Hepatocyte (in vitro differentiated cells): Measurements from ENCODE around the gene SPATA20. TPM values are rescaled to one million over a fixed set of nuclear protein-coding genes. Genes with fewer than 3 reads are reported as not detected.

Experiments used
- DNase-seq: peaks from one replicate; pipeline ENCODE4 v3.0.0-alpha.2; 2016; ENCODE audit warnings: low spot score
- H2AFZ ChIP-seq: fragments of 200-600 bp; sonication (generic); 2 replicates; pipeline ENCODE4 v1.6.0; 2016; ENCODE audit warnings: antibody characterized with exemption, mild to moderate bottlenecking
- H3K27ac ChIP-seq: fragments of 200-600 bp; sonication (generic); 2 replicates; pipeline ENCODE4 v1.5.1; 2016; ENCODE audit warnings: mild to moderate bottlenecking
- H3K27me3 ChIP-seq: fragments of 200-600 bp; sonication (generic); 2 replicates; pipeline ENCODE4 v1.6.1; 2016
- H3K36me3 ChIP-seq: fragments of 200-600 bp; sonication (generic); replicated peaks from 2 replicates; pipeline ENCODE4 v1.5.1; 2016; ENCODE audit warnings: low read depth; ENCODE audit not compliant: insufficient read depth
- H3K4me1 ChIP-seq: fragments of 200-600 bp; sonication (generic); 2 replicates; pipeline ENCODE4 v1.5.1; 2016; ENCODE audit warnings: mild to moderate bottlenecking, moderate library complexity; ENCODE audit not compliant: insufficient read depth
- H3K4me2 ChIP-seq: fragments of 200-600 bp; sonication (generic); 2 replicates; pipeline ENCODE4 v1.6.0; 2016
- H3K4me3 ChIP-seq: fragments of 200-600 bp; sonication (generic); 2 replicates; pipeline ENCODE4 v1.5.1; 2016; ENCODE audit warnings: mild to moderate bottlenecking
- H3K79me2 ChIP-seq: fragments of 200-600 bp; sonication (generic); 2 replicates; pipeline ENCODE4 v1.6.0; 2017; ENCODE audit warnings: mild to moderate bottlenecking
- H3K9me2 ChIP-seq: fragments of 200-600 bp; sonication (generic); replicated peaks from 2 replicates; pipeline ENCODE4 v1.6.0; 2017; ENCODE audit warnings: mild to moderate bottlenecking; ENCODE audit not compliant: insufficient read depth
- H3K9me3 ChIP-seq: fragments of 200-600 bp; sonication (generic); 2 replicates; pipeline ENCODE4 v1.5.1; 2016; ENCODE audit warnings: low read depth, mild to moderate bottlenecking
- H4K20me1 ChIP-seq: fragments of 200-600 bp; sonication (generic); 2 replicates; pipeline ENCODE4 v1.6.0; 2016; ENCODE audit warnings: mild to moderate bottlenecking; ENCODE audit not compliant: insufficient read depth, poor library complexity, severe bottlenecking
- EZH2 ChIP-seq: fragments of 200-600 bp; sonication (generic); IDR thresholded peaks from 2 replicates; pipeline ENCODE4 v1.6.1; 2016; ENCODE audit warnings: antibody characterized with exemption, mild to moderate bottlenecking, borderline replicate concordance
- EZH2phosphoT487 ChIP-seq: fragments of 200-600 bp; sonication (generic); IDR thresholded peaks from one replicate; pipeline ENCODE4 v1.6.1; 2018; ENCODE audit warnings: antibody characterized with exemption, mild to moderate bottlenecking, low read depth, moderate library complexity; ENCODE audit not compliant: unreplicated experiment, severe bottlenecking
- WGBS: methylation state at CpG from one replicate; pipeline ENCODE4 v1.1.6; 2016; ENCODE audit warnings: low lambda C conversion rate; ENCODE audit errors: missing lambda C conversion rate; 5-methylcytosine and 5-hydroxymethylcytosine counted together
- polyA plus RNA-seq: library from polyadenylated mRNA; unstranded; fragments of >200 nt; fragmentation: Nextera tagmentation; extraction: Ambion mirVana; gene quantifications from 2 replicates; pipeline ENCODE4 v1.2.1, GENCODE V29; 2016
- total RNA-seq: library from RNA; depleted of rRNA; stranded (reverse); fragments of >200 nt; gene quantifications from 2 replicates; pipeline ENCODE4 v1.2.3, GENCODE V29; 2014
- TF ChIP-seq, protein P1 (sequence below): fragments of 200-600 bp; sonication (generic); IDR thresholded peaks from 2 replicates; pipeline ENCODE4 v1.5.1; 2016; ENCODE audit warnings: antibody characterized with exemption, mild to moderate bottlenecking; ENCODE audit not compliant: poor library complexity

Gene SPATA20
- total and polyA plus RNA-seq, 2 experiments from 2014 or later: 97.5 to 108 TPM

DNA sequence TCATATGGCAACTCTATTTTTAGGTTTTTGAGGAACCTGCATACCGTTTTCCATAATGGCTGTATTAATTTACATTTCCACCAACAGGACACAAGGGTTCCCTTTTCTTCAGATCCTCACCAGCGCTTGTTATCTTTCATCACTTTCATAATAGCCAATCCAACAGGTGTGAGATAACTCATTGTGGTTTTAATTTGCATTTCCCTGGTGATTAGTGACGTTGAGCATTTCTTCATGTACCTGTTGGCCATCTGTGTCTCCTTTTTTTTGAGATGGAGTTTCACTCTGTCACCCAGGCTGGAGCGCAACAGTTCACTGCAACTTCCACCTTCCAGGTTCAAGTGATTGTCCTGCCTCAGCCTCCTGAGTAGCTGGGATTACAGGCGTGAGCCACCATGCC is 51.5 kb downstream of the SPATA20 start:
- no peaks in the 10 kb centered on the region for H3K27me3 ChIP-seq
- DNase-seq: no peak
- WGBS: 89% methylated on average over 5 of the region's 5 CpGs
- H2AFZ ChIP-seq: no peak overlapping the region
- TF ChIP-seq, protein P1, sequence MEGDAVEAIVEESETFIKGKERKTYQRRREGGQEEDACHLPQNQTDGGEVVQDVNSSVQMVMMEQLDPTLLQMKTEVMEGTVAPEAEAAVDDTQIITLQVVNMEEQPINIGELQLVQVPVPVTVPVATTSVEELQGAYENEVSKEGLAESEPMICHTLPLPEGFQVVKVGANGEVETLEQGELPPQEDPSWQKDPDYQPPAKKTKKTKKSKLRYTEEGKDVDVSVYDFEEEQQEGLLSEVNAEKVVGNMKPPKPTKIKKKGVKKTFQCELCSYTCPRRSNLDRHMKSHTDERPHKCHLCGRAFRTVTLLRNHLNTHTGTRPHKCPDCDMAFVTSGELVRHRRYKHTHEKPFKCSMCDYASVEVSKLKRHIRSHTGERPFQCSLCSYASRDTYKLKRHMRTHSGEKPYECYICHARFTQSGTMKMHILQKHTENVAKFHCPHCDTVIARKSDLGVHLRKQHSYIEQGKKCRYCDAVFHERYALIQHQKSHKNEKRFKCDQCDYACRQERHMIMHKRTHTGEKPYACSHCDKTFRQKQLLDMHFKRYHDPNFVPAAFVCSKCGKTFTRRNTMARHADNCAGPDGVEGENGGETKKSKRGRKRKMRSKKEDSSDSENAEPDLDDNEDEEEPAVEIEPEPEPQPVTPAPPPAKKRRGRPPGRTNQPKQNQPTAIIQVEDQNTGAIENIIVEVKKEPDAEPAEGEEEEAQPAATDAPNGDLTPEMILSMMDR: no peak
- TF ChIP-seq EZH2: no peak
- TF ChIP-seq EZH2phosphoT487: no peak
- H3K9me2 ChIP-seq: no peaks in the 10 kb centered on the region
- no peaks in the 10 kb centered on the region for H4K20me1 ChIP-seq
- H3K4me2 ChIP-seq: no peak overlapping the region
- no peaks in the 10 kb centered on the region for H3K9me3 ChIP-seq
- no peak overlapping the region for H3K27ac ChIP-seq
- H3K36me3 ChIP-seq: no peaks in the 10 kb centered on the region
- no peaks in the 10 kb centered on the region for H3K79me2 ChIP-seq
- H3K4me1 ChIP-seq: peaks cover 16% of the 10 kb centered on the region
- H3K4me3 ChIP-seq: no peak overlapping the region

DNA sequence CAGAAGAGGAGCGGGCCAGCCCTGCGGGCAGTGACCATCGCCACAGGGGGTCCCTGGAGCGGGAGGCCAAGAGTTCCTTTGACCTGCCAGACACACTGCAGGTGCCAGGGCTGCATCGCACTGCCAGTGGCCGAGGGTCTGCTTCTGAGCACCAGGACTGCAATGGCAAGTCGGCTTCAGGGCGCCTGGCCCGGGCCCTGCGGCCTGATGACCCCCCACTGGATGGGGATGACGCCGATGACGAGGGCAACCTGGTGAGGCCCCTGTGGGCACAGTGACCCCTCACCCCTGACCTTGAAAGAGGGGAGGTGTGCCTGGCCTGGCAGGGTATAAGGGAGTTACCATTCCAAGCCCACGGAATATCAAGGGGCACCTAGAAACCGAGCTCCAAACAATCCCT is 52.6 kb downstream of the SPATA20 start:
- no peak overlapping the region for H3K4me3 ChIP-seq
- no peak overlapping the region for H2AFZ ChIP-seq
- no peaks in the 10 kb centered on the region for H3K9me3 ChIP-seq
- H3K79me2 ChIP-seq: no peaks in the 10 kb centered on the region
- H3K4me1 ChIP-seq: peaks cover 19% of the 10 kb centered on the region
- no peak for DNase-seq
- H3K9me2 ChIP-seq: no peaks in the 10 kb centered on the region
- H3K4me2 ChIP-seq: no peak overlapping the region
- H3K36me3 ChIP-seq: no peaks in the 10 kb centered on the region
- H4K20me1 ChIP-seq: no peaks in the 10 kb centered on the region
- no peak overlapping the region for H3K27ac ChIP-seq
- WGBS: 92% methylated on average over 15 of the region's 15 CpGs
- TF ChIP-seq EZH2phosphoT487 (no peak), EZH2 (no peak)
- TF ChIP-seq, protein P1: no peak
- H3K27me3 ChIP-seq: no peaks in the 10 kb centered on the region

DNA sequence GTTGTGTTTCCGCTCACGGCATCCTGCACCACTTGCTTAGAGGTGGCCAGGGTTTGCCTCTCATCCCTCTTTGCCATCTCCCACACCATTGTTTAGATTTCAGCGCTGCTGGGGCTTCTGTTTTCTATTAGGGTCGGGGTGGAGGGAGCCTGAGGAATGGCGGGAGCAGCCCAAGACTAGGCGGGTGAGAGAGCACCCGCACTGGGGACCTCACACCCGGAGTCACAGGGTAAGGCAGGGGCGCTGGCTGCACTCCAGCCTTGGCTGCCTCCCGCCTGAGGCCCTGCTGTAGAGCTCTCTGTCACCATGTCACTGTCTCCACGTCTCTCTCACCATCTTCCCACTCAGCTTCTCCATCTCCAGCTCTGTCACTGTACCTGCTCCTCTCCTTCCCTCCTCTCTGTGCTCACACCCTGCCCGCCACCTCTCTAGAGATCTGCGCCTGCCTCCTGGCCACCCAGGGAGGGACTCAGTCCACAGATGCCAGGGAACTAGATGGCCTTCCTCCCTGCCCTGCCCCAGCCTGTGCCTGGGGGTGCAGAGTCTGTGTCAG is 54.9 kb downstream of the SPATA20 start:
- 40% methylated on average over 13 of the region's 13 CpGs for WGBS
- TF ChIP-seq EZH2 (no peak), EZH2phosphoT487 (no peak)
- TF ChIP-seq, protein P1: no peak

DNA sequence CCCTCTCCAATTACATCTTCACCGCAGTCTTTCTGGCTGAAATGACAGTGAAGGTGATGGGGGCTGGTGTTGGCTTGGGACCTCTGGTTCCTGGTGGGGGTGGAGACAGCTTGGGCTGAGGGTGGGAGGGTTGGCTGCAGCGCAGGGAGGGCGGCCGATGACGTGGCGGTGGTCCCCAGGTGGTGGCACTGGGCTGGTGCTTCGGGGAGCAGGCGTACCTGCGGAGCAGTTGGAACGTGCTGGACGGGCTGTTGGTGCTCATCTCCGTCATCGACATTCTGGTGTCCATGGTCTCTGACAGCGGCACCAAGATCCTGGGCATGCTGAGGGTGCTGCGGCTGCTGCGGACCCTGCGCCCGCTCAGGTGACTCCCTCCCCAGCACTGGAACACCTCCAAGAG is 55.9 kb downstream of the SPATA20 start:
- WGBS: 90% methylated on average over 9 of the region's 18 CpGs
- no peak overlapping the region for H3K27ac ChIP-seq

More for the DNA sequence above, 54.9 kb downstream of the SPATA20 start:
- no peak for DNase-seq
- no peaks in the 10 kb centered on the region for H3K9me2 ChIP-seq
- H3K4me3 ChIP-seq: no peak overlapping the region
- H3K36me3 ChIP-seq: no peaks in the 10 kb centered on the region
- no peak overlapping the region for H2AFZ ChIP-seq
- no peak overlapping the region for H3K4me2 ChIP-seq
- no peaks in the 10 kb centered on the region for H3K79me2 ChIP-seq
- H3K9me3 ChIP-seq: no peaks in the 10 kb centered on the region
- H3K27me3 ChIP-seq: no peaks in the 10 kb centered on the region
- no peaks in the 10 kb centered on the region for H4K20me1 ChIP-seq
- H3K27ac ChIP-seq: peak overlapping the region; percentile 31
- peaks cover 29% of the 10 kb centered on the region for H3K4me1 ChIP-seq

More for the DNA sequence above, 55.9 kb downstream of the SPATA20 start:
- Histone ChIP-seq H4K20me1 (no peaks in the 10 kb centered on the region), H3K36me3 (no peaks in the 10 kb centered on the region), H3K4me3 (no peak overlapping the region), H2AFZ (no peak overlapping the region), H3K4me2 (no peak overlapping the region), H3K4me1 (peaks cover 29% of the 10 kb centered on the region), H3K9me2 (no peaks in the 10 kb centered on the region), H3K79me2 (no peaks in the 10 kb centered on the region), H3K9me3 (no peaks in the 10 kb centered on the region), H3K27me3 (no peaks in the 10 kb centered on the region)
- TF ChIP-seq, protein P1: no peak
- TF ChIP-seq EZH2: no peak
- DNase-seq: no peak
